IMR-90 (cell line): ENCODE results near the gene UAP1. TPM values are rescaled to one million over a fixed set of nuclear protein-coding genes. Genes with fewer than 3 reads are reported as not detected.

ENCODE experiments used
- ATAC-seq: fragments of 200-7000 bp; cut with Tn5 transposase; 2 replicates; pipeline ENCODE4 v1.9.1; 2020; ENCODE audit warnings: low read depth, mild to moderate bottlenecking, moderate library complexity
- BruUV-seq: library from RNA; stranded (reverse); fragments of 400-500 nt; replicated peaks from 2 replicates; lab custom pipeline; 2021; lab: Mats Ljungman, UMichigan
- CTCF ChIA-PET: fragments of 300-600 bp; formaldehyde crosslinking; extraction: SDS; loops from one replicate; lab custom pipeline; 2021; ENCODE audit warnings: antibody characterized with exemption; lab: Yijun Ruan, JAX
- POLR2A ChIA-PET: fragments of 300-600 bp; sonication (Branson Sonifier 250); formaldehyde crosslinking; loops from one replicate; lab custom pipeline; 2022; ENCODE audit warnings: antibody characterized with exemption; ENCODE audit not compliant: unreplicated experiment; lab: Charles Lee
- DNase-seq: peaks from one replicate; pipeline ENCODE4 v3.0.0; 2013
- H2AFZ ChIP-seq: replicated peaks from 2 replicates; pipeline ENCODE3; 2013; ENCODE audit warnings: low read length, mild to moderate bottlenecking; ENCODE audit not compliant: poor library complexity
- H2AK5ac ChIP-seq: 2 replicates; pipeline ENCODE4 v1.6.1; 2013; ENCODE audit warnings: low read depth, low read length, inconsistent platforms
- H2AK9ac ChIP-seq: replicated peaks from 2 replicates; pipeline ENCODE3; 2013; ENCODE audit warnings: mild to moderate bottlenecking, low read depth, low read length, moderate library complexity; ENCODE audit not compliant: poor library complexity
- H2BK120ac ChIP-seq: 2 replicates; pipeline ENCODE4 v1.6.1; 2013; ENCODE audit warnings: low read depth, low read length, inconsistent platforms
- H2BK15ac ChIP-seq: 3 replicates; pipeline ENCODE4 v1.6.1; 2013; ENCODE audit warnings: low read depth, low read length, inconsistent platforms
- H2BK20ac ChIP-seq: 2 replicates; pipeline ENCODE4 v1.6.1; 2013; ENCODE audit warnings: low read depth, mild to moderate bottlenecking, inconsistent platforms, low read length, moderate library complexity
- H2BK5ac ChIP-seq: 2 replicates; pipeline ENCODE4 v1.6.1; 2013; ENCODE audit warnings: mild to moderate bottlenecking, low read depth, low read length, inconsistent platforms; ENCODE audit not compliant: poor library complexity, severe bottlenecking
- H3K14ac ChIP-seq: replicated peaks from 2 replicates; pipeline ENCODE4 v1.6.1; 2013; ENCODE audit warnings: low read depth, low read length, inconsistent platforms
- H3K18ac ChIP-seq: 2 replicates; pipeline ENCODE4 v1.6.1; 2013; ENCODE audit warnings: low read depth, low read length, control low read depth
- H3K23ac ChIP-seq: 2 replicates; pipeline ENCODE4 v1.6.1; 2013; ENCODE audit warnings: low read depth, low read length, inconsistent platforms
- H3K27ac ChIP-seq: 2 replicates; pipeline ENCODE4 v1.5.1; 2013; ENCODE audit warnings: mild to moderate bottlenecking, control low read depth, low read length; ENCODE audit not compliant: insufficient read depth
- H3K27me3 ChIP-seq: 2 replicates; pipeline ENCODE4 v1.6.1; 2013; ENCODE audit warnings: low read length; ENCODE audit not compliant: control insufficient read depth, insufficient read depth
- H3K36me3 ChIP-seq: 2 replicates; pipeline ENCODE4 v1.6.1; 2013; ENCODE audit warnings: low read length, mixed read lengths; ENCODE audit not compliant: control insufficient read depth, insufficient read depth
- H3K4ac ChIP-seq: 2 replicates; pipeline ENCODE4 v1.6.1; 2013; ENCODE audit warnings: low read depth, low read length, inconsistent platforms
- H3K4me1 ChIP-seq: 2 replicates; pipeline ENCODE4 v1.6.1; 2013; ENCODE audit warnings: low read length, mixed read lengths; ENCODE audit not compliant: control insufficient read depth, insufficient read depth
- H3K4me2 ChIP-seq: 2 replicates; pipeline ENCODE4 v1.6.1; 2013; ENCODE audit warnings: low read depth, mild to moderate bottlenecking, control low read depth, low read length, moderate library complexity
- H3K4me3 ChIP-seq: 2 replicates; pipeline ENCODE4 v1.5.1; 2013; ENCODE audit warnings: low read depth, mild to moderate bottlenecking, control low read depth, low read length, moderate library complexity; ENCODE audit not compliant: insufficient read depth
- H3K56ac ChIP-seq: 2 replicates; pipeline ENCODE4 v1.6.1; 2013; ENCODE audit warnings: low read length, inconsistent platforms; ENCODE audit not compliant: insufficient read depth; ENCODE audit errors: extremely low read depth
- H3K79me1 ChIP-seq, 2 experiments: 2 replicates each; pipeline ENCODE4 v1.6.1; 2013; ENCODE audit warnings: low read length in 2 of 2, inconsistent platforms in 1 of 2, low read depth in 1 of 2
- H3K9ac ChIP-seq: 2 replicates; pipeline ENCODE4 v1.6.1; 2013; ENCODE audit warnings: low read depth, low read length, control low read depth
- H3K9me1 ChIP-seq: 2 replicates; pipeline ENCODE4 v1.6.1; 2013; ENCODE audit warnings: low read length, inconsistent platforms; ENCODE audit not compliant: insufficient read depth
- H3K9me3 ChIP-seq: 2 replicates; pipeline ENCODE4 v1.6.1; 2013; ENCODE audit warnings: low read length; ENCODE audit not compliant: control insufficient read depth, insufficient read depth
- H4K20me1 ChIP-seq: 2 replicates; pipeline ENCODE4 v1.6.1; 2013; ENCODE audit warnings: low read length, inconsistent platforms; ENCODE audit not compliant: insufficient read depth
- H4K5ac ChIP-seq: 2 replicates; pipeline ENCODE4 v1.6.1; 2013; ENCODE audit warnings: mild to moderate bottlenecking, low read depth, low read length, control low read depth
- H4K8ac ChIP-seq, 2 experiments: 2 replicates each; pipeline ENCODE4 v1.6.1; 2013; ENCODE audit warnings: low read depth in 2 of 2, low read length in 2 of 2, control low read depth in 1 of 2, inconsistent platforms in 1 of 2
- H4K91ac ChIP-seq: 2 replicates; pipeline ENCODE4 v1.6.1; 2013; ENCODE audit warnings: low read depth, low read length, inconsistent platforms; ENCODE audit not compliant: insufficient read depth
- BHLHE40 ChIP-seq: fragments of 150-350 bp; IDR thresholded peaks from 2 replicates; pipeline ENCODE4 v1.6.1; 2016; ENCODE audit warnings: mild to moderate bottlenecking, low read depth, low read length
- CEBPB ChIP-seq: IDR thresholded peaks from 2 replicates; pipeline ENCODE4 v1.6.1; 2012; ENCODE audit warnings: low read depth, low read length, improper control_type of control experiment
- CHD1 ChIP-seq: IDR thresholded peaks from 2 replicates; pipeline ENCODE4 v1.6.1; 2012; ENCODE audit warnings: low read depth, low read length, improper control_type of control experiment
- CTCF ChIP-seq: conservative IDR thresholded peaks from 2 replicates; pipeline ENCODE4 v1.5.1; 2012; ENCODE audit warnings: mild to moderate bottlenecking, low read depth, low read length, improper control_type of control experiment
- ELK1 ChIP-seq: fragments of 150-350 bp; IDR thresholded peaks from 2 replicates; pipeline ENCODE4 v1.6.1; 2016; ENCODE audit warnings: low read depth, mild to moderate bottlenecking, low read length, moderate library complexity, borderline replicate concordance
- MAFK ChIP-seq: IDR thresholded peaks from 2 replicates; pipeline ENCODE4 v1.6.1; 2012; ENCODE audit warnings: low read depth, low read length, improper control_type of control experiment
- MAZ ChIP-seq: IDR thresholded peaks from 2 replicates; pipeline ENCODE4 v1.6.1; 2012; ENCODE audit warnings: low read depth, mild to moderate bottlenecking, low read length, improper control_type of control experiment, moderate library complexity, borderline replicate concordance
- MXI1 ChIP-seq: IDR thresholded peaks from 2 replicates; pipeline ENCODE4 v1.6.1; 2012; ENCODE audit warnings: low read depth, mild to moderate bottlenecking, low read length, moderate library complexity, borderline replicate concordance
- NFE2L2 ChIP-seq: fragments of 150-350 bp; IDR thresholded peaks from 2 replicates; pipeline ENCODE4 v1.6.1; 2016; ENCODE audit warnings: low read depth, mild to moderate bottlenecking, low read length
- POLR2A ChIP-seq: IDR thresholded peaks from 2 replicates; pipeline ENCODE4 v1.6.1; 2012; ENCODE audit warnings: mild to moderate bottlenecking, low read depth, low read length
- RAD21 ChIP-seq: IDR thresholded peaks from 2 replicates; pipeline ENCODE4 v1.6.1; 2012; ENCODE audit warnings: low read length, improper control_type of control experiment
- RCOR1 ChIP-seq: IDR thresholded peaks from 2 replicates; pipeline ENCODE4 v1.6.1; 2012; ENCODE audit warnings: mild to moderate bottlenecking, low read length, improper control_type of control experiment; ENCODE audit not compliant: insufficient replicate concordance
- RFX5 ChIP-seq: IDR thresholded peaks from 2 replicates; pipeline ENCODE4 v1.8.0; 2012; ENCODE audit warnings: low read depth, mild to moderate bottlenecking, low read length, moderate library complexity
- USF2 ChIP-seq: fragments of 150-350 bp; IDR thresholded peaks from 2 replicates; pipeline ENCODE4 v1.6.1; 2017; ENCODE audit warnings: mild to moderate bottlenecking, antibody characterized with exemption, low read length, low read depth
- dilution Hi-C: fragments of 300-500 bp; cut with HindIII; formaldehyde crosslinking; loops from one replicate; pipeline ENCODE4 v1.14.3; 2018; ENCODE audit warnings: low sequenced_read_pairs; ENCODE audit not compliant: unreplicated experiment
- in situ Hi-C: fragments of 300-500 bp; cut with MboI; formaldehyde crosslinking; loops from 3 replicates; pipeline ENCODE4 v1.14.3; 2019; ENCODE audit warnings: low sequenced_read_pairs, inconsistent platforms, mixed read lengths
- intact Hi-C: fragments of 100-400 bp; cut with micrococcal nuclease; formaldehyde crosslinking; loops from 2 replicates; pipeline ENCODE4 v1.10.0; 2022
- polyA plus RNA-seq, 3 experiments: library from polyadenylated mRNA; depleted of rRNA; stranded (reverse); fragments of >200 nt; gene quantifications; 2 replicates each; pipeline ENCODE4 v1.2.3, GENCODE V29; 2012; ENCODE audit warnings: low replicate concordance in 1 of 3
- total RNA-seq: library from RNA; depleted of rRNA; stranded (reverse); fragments of >200 nt; gene quantifications from 2 replicates; pipeline ENCODE4 v1.2.3, GENCODE V29; 2012

UAP1 gene
- total and polyA plus RNA-seq, 2 of the 4 experiments (the other 2 are of a cell fraction) = 93.4 to 196 TPM

DNA sequence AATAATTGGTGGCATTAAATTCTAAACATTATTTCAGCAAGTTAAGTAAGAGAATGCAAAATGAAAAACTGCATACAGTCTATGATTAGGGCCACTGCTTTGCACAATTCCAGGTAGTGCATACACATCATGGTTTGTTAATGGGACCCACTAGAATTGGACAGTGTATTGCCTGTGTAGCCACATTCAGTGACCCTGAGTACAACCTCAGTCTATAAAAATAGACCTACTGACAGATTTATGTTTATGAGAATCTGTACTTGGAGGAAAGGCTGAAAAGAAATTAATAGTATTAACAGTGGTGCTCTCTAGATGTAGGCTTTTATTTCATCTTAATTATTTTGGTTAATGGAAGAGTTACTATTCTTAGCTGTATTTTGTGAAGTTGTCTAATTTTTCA, 18.8 kb downstream of the UAP1 start:
- intact Hi-C loops (no loop called here), dilution Hi-C loops (no loop called here), in situ Hi-C loops (no loop called here)
- H4K8ac ChIP-seq = no peak overlapping the region
- no peak overlapping the region for H4K91ac ChIP-seq
- peaks cover 41 to 49% of the 10 kb centered on the region in 2 experiments for H3K79me1 ChIP-seq
- H3K4me3 ChIP-seq = no peak overlapping the region
- no peak overlapping the region for H2AFZ ChIP-seq
- no peak overlapping the region for H3K18ac ChIP-seq
- peaks cover 6% of the 10 kb centered on the region; the same call in 1 of the 2 replicates for H3K9me1 ChIP-seq
- no peak for TF ChIP-seq MXI1
- no peak for TF ChIP-seq MAFK
- TF ChIP-seq RCOR1 = no peak
- TF ChIP-seq NFE2L2 = no peak
- no peak for TF ChIP-seq CHD1
- TF ChIP-seq BHLHE40 = no peak
- no peak for TF ChIP-seq USF2
- no peak for TF ChIP-seq CEBPB
- no peak for TF ChIP-seq RFX5
- no peak for TF ChIP-seq CTCF
- TF ChIP-seq RAD21 = no peak
- TF ChIP-seq ELK1 = no peak
- TF ChIP-seq MAZ = no peak
- no peak for TF ChIP-seq POLR2A
- H2AK9ac ChIP-seq = no peak overlapping the region
- H3K4ac ChIP-seq = no peak overlapping the region
- H3K27ac ChIP-seq = no peak overlapping the region
- no peaks in the 10 kb centered on the region for H3K27me3 ChIP-seq
- H3K9ac ChIP-seq = no peak overlapping the region
- no peak overlapping the region for H3K56ac ChIP-seq
- no peak overlapping the region for H2BK5ac ChIP-seq
- CTCF ChIA-PET = no interaction called here
- peaks cover 7% of the 10 kb centered on the region for H4K20me1 ChIP-seq
- no TSS peak for BruUV-seq
- H2BK20ac ChIP-seq = no peak overlapping the region
- no peak overlapping the region for H3K23ac ChIP-seq
- H2AK5ac ChIP-seq = no peak overlapping the region
- no peak overlapping the region for H2BK15ac ChIP-seq
- H4K5ac ChIP-seq = no peak overlapping the region
- H3K36me3 ChIP-seq = peaks cover 28% of the 10 kb centered on the region
- ATAC-seq (no peak), DNase-seq (no peak)
- no peaks in the 10 kb centered on the region for H3K4me1 ChIP-seq
- H3K4me2 ChIP-seq = no peak overlapping the region
- no peaks in the 10 kb centered on the region for H3K9me3 ChIP-seq
- H2BK120ac ChIP-seq = no peak overlapping the region
- no peak overlapping the region for H3K14ac ChIP-seq
- POLR2A ChIA-PET = no interaction called here
